22Rv1 (cell line): Measurements from ENCODE around the gene ENTREP3.

Experiments used
- H3K27ac ChIP-seq: fragments of 450-650 bp; 2 replicates; pipeline ENCODE4 v1.5.1; 2017
- ZFX ChIP-seq: fragments of 450-650 bp; IDR thresholded peaks from 2 replicates; pipeline ENCODE4 v1.6.1; 2017; ENCODE audit warnings: antibody characterized with exemption, borderline replicate concordance
- TF ChIP-seq, protein P1 (sequence below): fragments of 450-650 bp; IDR thresholded peaks from 2 replicates; pipeline ENCODE4 v1.5.1; 2017; ENCODE audit warnings: mild to moderate bottlenecking

ENTREP3 gene

DNA sequence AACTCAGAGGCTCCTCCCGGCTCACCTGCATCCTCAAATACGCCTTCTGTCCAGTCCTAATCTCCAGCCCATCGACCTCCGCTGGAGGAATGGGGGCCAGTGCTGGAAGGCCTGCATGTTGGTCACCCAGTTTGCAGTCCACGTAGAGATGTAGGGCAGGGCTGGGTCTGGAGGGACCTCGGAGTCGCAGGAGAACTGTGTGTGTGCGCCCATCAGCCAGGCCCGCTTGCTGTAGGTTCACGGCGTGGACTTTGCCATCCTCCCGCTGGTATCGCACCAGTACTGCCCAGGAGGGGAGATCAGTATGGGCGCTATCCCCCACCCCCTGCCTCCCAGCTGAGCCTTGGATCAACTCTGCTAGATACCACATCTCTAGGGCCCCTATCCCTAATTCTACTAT, 50.2 kb downstream of the ENTREP3 start:
- TF ChIP-seq, protein P1, sequence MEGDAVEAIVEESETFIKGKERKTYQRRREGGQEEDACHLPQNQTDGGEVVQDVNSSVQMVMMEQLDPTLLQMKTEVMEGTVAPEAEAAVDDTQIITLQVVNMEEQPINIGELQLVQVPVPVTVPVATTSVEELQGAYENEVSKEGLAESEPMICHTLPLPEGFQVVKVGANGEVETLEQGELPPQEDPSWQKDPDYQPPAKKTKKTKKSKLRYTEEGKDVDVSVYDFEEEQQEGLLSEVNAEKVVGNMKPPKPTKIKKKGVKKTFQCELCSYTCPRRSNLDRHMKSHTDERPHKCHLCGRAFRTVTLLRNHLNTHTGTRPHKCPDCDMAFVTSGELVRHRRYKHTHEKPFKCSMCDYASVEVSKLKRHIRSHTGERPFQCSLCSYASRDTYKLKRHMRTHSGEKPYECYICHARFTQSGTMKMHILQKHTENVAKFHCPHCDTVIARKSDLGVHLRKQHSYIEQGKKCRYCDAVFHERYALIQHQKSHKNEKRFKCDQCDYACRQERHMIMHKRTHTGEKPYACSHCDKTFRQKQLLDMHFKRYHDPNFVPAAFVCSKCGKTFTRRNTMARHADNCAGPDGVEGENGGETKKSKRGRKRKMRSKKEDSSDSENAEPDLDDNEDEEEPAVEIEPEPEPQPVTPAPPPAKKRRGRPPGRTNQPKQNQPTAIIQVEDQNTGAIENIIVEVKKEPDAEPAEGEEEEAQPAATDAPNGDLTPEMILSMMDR, result no peak
- TF ChIP-seq ZFX, result no peak

DNA sequence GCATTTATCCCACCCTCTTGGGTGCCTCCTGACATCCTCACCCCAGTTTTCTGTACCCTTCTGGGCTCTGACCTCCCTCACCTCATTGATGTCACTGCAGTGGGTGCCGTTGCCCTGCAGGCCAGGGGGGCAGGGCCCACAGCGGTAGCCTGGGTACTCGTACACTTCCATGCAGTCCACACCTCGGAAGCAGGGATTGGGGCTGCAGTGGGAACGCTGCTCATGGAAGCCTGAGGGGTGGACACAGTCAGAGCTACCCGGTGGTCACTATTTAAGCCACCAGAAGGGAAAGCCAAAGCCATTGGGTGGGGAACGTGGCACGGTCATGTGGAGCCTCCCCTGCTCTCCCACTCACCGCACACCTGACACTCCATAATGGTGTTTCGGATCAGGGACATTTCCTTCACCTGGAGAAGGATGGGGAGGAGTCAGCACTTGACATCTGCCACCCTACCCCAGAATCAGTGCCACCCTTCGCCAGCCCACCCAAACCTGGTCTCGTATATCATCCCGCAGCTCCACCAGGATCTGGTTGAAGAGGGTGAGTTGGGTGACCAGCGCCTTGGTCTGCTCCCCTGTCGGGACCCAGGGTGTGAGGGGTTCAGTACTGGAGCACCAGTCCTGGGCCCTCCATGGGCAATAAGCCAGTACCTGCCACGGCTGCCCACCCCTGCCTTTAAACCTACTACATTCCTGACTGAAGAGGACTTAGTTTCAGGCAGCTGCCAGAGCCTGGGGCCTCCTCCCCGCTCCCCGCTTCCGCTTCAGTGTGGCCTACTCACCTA, 52.4 kb downstream of the ENTREP3 start:
- TF ChIP-seq, protein P1, result no peak
- H3K27ac ChIP-seq, result no peak overlapping the region

More for the DNA sequence above, 50.2 kb downstream of the ENTREP3 start:
- H3K27ac ChIP-seq, result 0 out of 2 replicates have a peak overlapping the region, but pooled peaks have one; percentile 5

DNA sequence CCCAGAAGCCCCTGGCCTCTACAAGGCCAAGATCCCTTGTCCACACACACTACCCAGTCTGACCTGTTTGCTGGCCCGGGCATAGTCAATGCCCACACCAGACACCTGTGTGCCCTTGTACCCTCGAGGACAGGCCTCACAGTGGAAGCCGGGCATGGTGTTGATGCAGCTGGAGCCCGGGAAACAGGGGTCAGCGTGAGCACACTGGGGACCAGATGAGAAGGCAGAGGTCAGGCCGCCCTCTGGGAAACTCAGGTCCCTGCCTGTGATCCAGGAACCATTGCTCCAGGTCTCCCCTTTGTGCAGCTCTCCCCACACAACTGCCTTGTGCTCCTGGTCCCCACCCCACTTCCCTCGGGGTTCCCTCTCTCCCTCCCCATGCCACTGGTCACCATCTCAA, 53.1 kb downstream of the ENTREP3 start:
- H3K27ac ChIP-seq, result no peak overlapping the region

DNA sequence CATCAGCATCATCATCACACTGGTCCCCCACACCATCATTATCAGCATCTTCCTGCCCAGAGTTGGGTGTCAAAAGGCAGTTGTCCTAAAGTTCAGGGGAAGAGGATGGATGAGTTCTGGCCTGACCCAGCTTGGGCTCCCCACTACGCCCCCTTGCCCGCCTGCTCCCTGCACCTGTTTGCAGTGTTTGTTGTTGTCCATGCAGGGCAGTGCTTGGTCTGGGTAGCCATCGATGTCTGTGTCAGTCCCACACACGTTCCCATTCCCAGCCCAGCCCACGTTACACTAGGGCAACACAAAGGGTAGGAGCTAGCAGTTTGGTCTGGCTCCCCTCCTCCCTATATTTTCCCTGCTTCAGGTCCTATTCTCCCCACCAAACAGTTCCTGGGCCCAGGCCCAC, 54.4 kb downstream of the ENTREP3 start:
- H3K27ac ChIP-seq, result no peak overlapping the region
- TF ChIP-seq, protein P1, result no peak
- no peak for TF ChIP-seq ZFX

More for the DNA sequence above, 53.1 kb downstream of the ENTREP3 start:
- TF ChIP-seq ZFX, result no peak
- TF ChIP-seq, protein P1, result no peak

DNA sequence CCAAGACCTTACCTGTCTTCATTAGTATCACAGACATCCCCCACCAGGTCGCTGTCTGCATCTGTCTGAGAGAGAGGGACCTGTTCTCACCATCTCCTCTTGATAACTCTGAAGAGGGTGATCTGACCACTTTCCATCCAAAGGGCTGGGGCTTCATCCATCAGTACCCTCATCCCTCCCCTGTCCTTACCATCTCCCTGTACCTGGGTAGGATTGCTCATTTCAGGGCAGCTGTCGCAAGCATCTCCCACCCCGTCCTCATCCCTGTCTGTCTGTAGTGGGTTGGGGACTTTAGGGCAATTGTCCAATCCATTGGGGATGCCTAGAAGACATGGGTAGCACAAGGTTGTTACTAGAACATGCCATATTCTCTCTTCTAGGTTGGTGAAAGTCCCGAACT, 55.5 kb downstream of the ENTREP3 start:
- no peak overlapping the region for H3K27ac ChIP-seq
- TF ChIP-seq, protein P1, result no peak
- TF ChIP-seq ZFX, result no peak

DNA sequence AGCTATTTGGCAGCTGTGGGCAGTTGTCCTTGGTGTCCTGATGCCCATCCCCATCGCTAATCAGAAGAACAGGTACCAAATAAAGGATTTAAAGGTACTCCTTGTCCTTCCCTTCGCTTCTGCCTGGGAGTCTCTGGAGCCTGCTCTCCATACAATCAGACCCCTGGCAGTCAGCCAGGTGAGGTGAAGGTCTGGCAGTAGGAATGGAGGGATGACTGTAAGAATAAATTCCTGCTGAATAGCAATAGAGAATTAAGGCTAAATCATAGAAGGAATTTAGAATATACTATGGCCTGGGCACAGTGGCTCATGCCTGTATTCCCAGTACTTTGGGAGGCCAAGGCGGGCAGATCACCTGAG, 56.8 kb downstream of the ENTREP3 start:
- TF ChIP-seq, protein P1, result no peak
- no peak for TF ChIP-seq ZFX
- no peak overlapping the region for H3K27ac ChIP-seq

DNA sequence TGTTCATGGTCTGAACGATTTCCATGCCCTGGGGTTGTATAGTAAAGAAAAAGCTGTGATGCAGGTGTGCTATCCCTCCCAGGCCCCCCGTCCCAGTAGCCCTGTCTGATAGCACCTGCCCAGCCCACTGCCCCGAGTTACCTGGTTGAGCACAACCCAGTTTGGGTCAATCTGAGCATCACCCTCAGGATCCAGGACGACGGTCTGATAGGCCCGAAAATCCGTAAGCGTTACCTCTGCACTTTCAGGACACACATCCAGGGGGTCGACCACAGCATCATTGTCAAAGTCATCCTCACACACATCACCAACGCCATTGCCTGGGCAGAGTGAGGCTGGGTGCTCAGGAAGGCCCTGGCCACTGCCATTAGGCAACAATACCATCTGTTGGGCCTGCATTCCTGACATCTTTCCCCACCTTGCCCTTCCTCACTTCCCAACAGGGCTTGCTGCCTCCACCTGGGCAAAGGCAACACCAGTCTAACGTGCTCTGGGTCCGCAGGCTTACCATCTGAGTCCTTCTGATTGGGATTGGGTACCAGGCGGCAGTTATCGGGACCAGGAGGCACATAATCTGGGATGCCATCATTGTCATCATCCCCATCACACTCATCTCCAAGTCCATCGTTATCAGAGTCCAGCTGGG, 57.3 kb downstream of the ENTREP3 start:
- TF ChIP-seq, protein P1, result no peak
- TF ChIP-seq ZFX, result no peak
- no peak overlapping the region for H3K27ac ChIP-seq
